Vagina (tissue), 2 donors: Measurements from ENCODE around the gene TGFBR3L.
"Not testable (repeated sequence)": the region's sequence is repeated elsewhere in the genome, so short reads cannot be mapped to it uniquely, and the experiment has no call there.

Experiments
- CTCF ChIP-seq, 3 experiments: fragments of 450-650 bp in 2 of 3; fragments of 200-600 bp in 1 of 3; sonication (generic) in 1 of 3; IDR thresholded peaks; one replicate each; pipeline ENCODE4 v1.5.1; 2017 to 2019; ENCODE audit warnings: antibody characterized with exemption in 3 of 3, mild to moderate bottlenecking in 2 of 3, moderate library complexity in 2 of 3
- POLR2A ChIP-seq, 2 donors: fragments of 450-650 bp; IDR thresholded peaks; one replicate each; pipeline ENCODE4 v1.6.1; 2017; ENCODE audit warnings: antibody characterized with exemption in 2 of 2, mild to moderate bottlenecking in 2 of 2, moderate library complexity in 2 of 2
- POLR2AphosphoS5 ChIP-seq, 2 donors: sonication (generic); formaldehyde crosslinking; IDR thresholded peaks; one replicate each; pipeline ENCODE4 v1.9.0; 2017; ENCODE audit warnings: antibody characterized with exemption in 2 of 2, mild to moderate bottlenecking in 2 of 2, low read depth in 1 of 2; ENCODE audit not compliant: insufficient read depth in 1 of 2

GRCh38 chr19:7918062-7918614 lies 3.5 kb downstream of the TGFBR3L start:
- TF ChIP-seq POLR2AphosphoS5 (IDR thresholded peaks at IDR 0.05; ENCODE audit: insufficient read depth in 1 of 2, low read depth in 1 of 2); POLR2A (IDR thresholded peaks at IDR 0.05); CTCF (IDR thresholded peaks at IDR 0.05): not testable (repeated sequence)
